GM18517 (cell line): ENCODE data around the gene PLA2G2D.

Experiments used
- ATAC-seq: cut with Tn5 transposase; IDR thresholded peaks from one replicate; pipeline ENCODE4 v1.9.1; 2021; ENCODE audit warnings: mild to moderate bottlenecking, moderate library complexity; ENCODE audit not compliant: unreplicated experiment

The PLA2G2D gene

DNA sequence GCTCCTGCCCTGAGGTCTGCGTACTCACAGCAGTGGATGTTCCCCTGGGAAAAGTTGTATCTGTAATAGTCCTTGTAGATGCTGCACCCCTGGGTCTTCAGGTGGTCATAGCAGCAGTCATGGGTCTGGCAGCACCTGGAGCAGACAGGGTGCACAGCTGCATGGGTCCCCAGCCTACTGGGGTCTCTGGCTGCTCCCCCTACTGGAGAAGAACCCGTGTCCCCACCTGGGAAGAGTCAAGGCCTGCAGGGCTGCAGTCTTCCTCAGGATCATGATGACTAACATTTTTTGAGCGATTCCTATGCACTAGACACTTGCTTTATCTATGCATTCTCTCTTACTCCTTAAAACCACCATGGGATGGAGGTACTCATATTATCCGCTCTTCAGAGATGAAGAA is 3.9 kb downstream of the PLA2G2D start:
- ATAC-seq: no peak

GRCh38 chr1:20114021-20114648 is 5.2 kb downstream of the PLA2G2D start:
- ATAC-seq: no peak

GRCh38 chr1:20112279-20113000 is 6.9 kb downstream of the PLA2G2D start:
- ATAC-seq: no peak

DNA sequence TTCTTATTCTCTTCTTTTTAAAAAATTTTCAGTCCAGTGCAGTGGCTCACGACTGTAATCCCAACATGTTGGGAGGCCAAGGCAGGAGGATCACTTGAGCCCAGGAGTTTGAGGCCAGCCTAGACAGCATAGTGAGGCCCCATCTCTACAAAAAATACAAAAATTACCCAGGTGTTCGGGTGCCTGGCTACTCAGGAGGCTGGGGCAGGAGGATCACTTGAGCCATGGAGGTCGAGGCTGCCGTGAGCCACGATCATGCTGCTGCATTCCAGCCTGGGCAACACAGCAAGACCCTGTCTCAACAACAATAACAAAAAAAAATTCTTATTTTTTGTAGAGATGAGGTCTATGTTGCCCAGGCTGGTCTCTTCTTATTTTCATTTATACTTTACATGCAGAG is 7.9 kb downstream of the PLA2G2D start:
- ATAC-seq: no peak

DNA sequence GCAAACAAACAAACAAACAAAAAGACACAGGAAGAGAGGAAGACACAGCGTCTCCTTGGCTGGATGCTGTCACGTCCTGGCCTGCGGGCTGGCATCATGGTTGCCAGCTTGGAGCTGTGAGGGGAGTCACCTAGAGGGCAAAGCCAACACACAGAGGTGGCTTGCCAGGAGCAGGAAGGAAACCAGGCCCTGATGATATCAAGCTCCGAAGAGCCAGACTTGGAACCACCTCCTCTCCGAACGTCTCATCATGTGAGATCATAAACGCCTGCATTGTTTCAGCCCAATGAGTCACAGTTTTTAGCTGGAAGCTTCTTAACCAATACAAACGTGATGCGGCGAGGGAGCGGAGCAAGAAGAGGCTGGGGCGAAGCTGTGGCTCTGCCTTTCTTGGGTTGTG is 8.7 kb downstream of the PLA2G2D start:
- no peak for ATAC-seq

GRCh38 chr1:20109223-20109856 is 10.0 kb downstream of the PLA2G2D start:
- ATAC-seq: no peak

DNA sequence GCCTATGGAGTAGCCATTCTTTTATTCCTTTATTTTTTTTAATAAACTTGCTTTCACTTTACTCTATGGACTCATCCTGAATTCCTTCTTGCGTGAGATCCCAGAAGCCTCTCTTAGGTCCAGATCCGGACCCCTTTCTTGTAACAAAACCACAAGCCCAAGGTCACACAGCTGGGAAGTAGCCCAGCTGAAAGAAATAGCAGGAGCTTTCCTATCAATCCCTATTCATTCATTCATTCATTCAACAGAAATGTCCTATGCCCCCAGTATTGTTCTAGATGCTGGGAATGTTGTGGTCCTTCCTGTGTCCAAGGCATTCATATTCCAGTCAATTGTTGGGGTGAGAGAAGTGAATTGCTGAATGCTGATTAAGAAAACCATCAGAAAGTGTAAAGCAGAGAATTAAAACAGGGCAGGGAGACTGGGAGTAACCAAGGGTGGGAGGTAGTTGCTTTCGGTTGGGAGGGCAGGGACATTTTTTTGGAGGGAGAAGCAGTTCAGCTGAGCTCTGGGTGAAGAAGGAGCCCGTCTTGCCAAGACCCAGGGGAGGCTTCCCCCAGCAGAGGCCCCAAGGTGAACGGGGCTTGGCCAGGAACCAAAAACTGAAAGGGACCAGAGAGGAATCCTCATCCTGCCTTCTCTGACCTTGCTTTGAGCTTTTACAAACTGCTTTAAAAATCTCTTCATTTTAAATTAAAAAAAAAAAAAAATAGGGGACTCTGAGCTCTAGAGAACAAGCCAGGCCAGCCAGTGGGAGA is 10.8 kb downstream of the PLA2G2D start:
- no peak for ATAC-seq

DNA sequence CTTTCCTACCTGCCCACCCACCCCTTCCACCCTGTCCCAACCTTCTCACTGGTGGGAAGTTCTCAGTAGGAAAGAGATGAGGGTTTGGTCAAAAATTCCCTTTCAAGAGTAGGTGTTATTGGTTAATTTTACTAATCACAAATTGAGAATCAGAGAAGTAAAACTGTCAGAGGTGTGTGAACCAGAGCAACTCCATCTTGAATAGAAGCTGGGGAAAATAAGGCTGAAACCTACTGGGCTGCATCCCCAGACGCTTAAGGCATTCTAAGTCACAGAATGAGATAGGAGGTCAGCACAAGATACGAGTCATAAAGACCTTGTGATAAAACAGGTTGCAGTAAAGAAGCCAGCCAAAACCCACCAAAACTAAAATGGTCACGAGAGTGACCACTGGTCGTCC is 11.5 kb downstream of the PLA2G2D start:
- ATAC-seq: no peak

DNA sequence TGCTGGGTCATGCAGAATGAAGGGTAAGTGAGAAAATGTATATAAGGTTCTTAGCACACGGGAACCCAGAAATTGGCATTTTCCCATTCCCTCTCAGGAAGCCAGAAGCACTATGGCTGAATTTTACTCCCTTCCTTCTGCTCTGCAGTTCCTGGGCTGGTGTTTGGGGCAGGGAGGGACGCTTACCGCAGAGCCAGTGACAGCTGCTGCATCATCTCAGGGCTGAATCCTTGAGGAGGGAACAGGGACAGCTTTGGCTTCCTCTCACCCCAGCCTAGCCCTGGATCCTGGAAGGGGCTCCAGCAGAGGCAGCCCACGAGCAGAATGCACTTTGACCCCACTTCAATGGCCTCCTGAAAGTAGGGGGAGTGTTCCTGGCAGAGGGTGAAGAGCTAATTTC is 12.0 kb downstream of the PLA2G2D start:
- no peak for ATAC-seq

- no peak for ATAC-seq
These were observed 13.5 kb downstream of the PLA2G2D start for GRCh38 chr1:20105856-20106255.

- ATAC-seq: no peak
These were observed 16.5 kb downstream of the PLA2G2D start for GRCh38 chr1:20102875-20103274.

GRCh38 chr1:20100632-20101355 is 18.5 kb downstream of the PLA2G2D start:
- ATAC-seq: no peak

- ATAC-seq: no peak
These were observed 19.8 kb downstream of the PLA2G2D start for GRCh38 chr1:20099533-20099932.

GRCh38 chr1:20096840-20097447 is 22.4 kb downstream of the PLA2G2D start:
- ATAC-seq: no peak

DNA sequence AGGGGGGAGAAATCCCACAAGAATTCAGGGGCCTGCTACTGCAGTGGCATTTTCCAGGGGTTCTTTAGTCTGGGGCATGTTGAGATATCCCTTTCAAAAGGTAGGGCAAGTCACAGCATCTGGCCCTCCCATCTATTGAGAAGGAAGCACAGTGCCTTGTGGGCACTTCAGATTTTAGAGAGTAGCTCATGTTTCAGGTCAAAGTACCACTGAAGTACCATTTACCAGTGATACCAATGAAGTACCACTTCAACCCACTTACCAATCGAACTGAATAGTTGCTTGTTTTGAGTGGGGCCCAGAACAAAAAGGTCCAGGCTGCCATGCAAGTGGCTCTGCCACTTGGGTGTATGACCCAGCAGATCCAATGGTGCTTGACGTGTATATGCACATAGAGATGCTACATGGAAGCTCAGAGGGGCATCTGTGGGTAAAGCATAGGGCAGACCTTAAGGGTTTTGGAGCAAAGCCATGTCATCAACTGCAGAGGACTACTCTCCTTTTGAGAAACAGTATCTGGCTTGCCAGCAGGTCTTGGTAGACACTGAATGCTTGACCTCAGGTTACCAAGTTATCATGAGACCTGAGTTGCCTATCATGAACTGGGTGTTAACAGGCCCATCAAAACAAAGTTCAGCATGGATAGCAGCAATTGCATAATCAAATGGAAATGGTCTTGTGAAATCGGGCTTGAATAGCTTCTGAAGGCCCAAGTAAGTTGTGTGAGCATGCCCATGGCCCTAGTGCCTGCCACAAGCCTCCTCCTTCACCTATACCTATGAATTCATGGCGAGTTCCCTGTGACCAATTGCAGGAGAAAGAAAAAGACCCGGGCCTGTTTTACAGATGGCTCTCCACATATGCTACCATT is 23.5 kb downstream of the PLA2G2D start:
- ATAC-seq: no peak

- no peak for ATAC-seq
These were observed 25.4 kb downstream of the PLA2G2D start for GRCh38 chr1:20093940-20094391.

- no peak for ATAC-seq
These were observed 26.0 kb downstream of the PLA2G2D start for GRCh38 chr1:20093303-20093702.

DNA sequence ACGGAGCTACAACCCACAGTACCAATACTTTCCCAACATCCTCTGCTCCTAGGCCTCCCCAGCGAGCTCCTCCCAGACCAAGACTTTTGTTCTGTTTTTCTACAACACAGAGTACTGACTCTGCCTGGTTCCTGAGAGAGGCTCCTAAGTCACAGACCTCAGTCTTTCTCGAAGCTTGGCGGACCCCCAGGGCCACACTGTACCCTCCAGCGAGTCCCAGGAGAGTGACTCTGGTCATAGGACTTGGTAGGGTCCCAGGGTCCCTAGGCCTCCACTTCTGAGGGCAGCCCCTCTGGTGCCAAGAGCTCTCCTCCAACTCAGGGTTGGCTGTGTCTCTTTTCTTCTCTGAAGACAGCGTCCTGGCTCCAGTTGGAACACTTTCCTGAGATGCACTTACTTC is 28.7 kb downstream of the PLA2G2D start:
- no peak for ATAC-seq

DNA sequence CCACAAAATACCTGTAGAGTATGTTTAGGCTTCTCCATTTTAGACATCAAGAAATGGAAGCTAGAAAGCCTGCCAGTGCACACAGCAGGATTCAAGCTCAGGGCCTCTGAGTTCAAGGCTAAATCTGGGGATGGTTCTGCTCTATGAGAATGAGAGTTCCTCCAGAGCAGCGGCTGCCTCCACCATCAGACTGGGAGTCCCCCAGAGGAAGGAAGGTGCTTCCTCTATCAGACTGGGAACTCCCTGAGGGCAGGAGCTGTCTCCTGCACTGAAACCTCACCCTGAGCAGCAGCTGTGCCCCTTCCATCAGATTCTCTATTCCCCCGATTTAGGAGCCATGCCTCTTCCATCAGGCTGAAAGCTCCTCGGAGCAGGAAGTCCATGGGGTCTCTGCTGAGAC is 29.2 kb downstream of the PLA2G2D start:
- ATAC-seq: no peak
